Kidney (tissue), 14 donors: Measurements from ENCODE around the gene WDR4. TPM values are rescaled to one million over a fixed set of nuclear protein-coding genes. Genes with fewer than 3 reads are reported as not detected.

Experiments used
- DNase-seq, 5 donors: peaks; one replicate each; pipeline ENCODE4 v3.0.0-alpha.2; 2013 to 2020
- FAIRE-seq: peaks from 2 replicates; lab custom pipeline; 2012; peaks lifted over from hg19 to GRCh38; lab: Jason Lieb, UNC
- H3K27ac ChIP-seq, 2 donors: one replicate each; pipeline ENCODE4 v1.7.0; 2013; ENCODE audit warnings: low read depth in 2 of 2, low read length in 2 of 2, inconsistent platforms in 1 of 2
- H3K27me3 ChIP-seq: one replicate; pipeline ENCODE4 v1.7.1; 2013; ENCODE audit warnings: low read length, inconsistent platforms; ENCODE audit not compliant: control insufficient read depth, insufficient read depth
- H3K36me3 ChIP-seq, 3 donors: one replicate each; pipeline versions ENCODE4 v1.7.0 to v1.7.1; 2013; ENCODE audit warnings: low read length in 3 of 3, control low read depth in 1 of 3, inconsistent platforms in 1 of 3; ENCODE audit not compliant: insufficient read depth in 3 of 3, control insufficient read depth in 2 of 3
- H3K4me1 ChIP-seq, 3 donors: one replicate each; pipeline versions ENCODE4 v1.7.0 to v1.7.1; 2013; ENCODE audit warnings: low read length in 3 of 3, inconsistent platforms in 1 of 3, low read depth in 1 of 3; ENCODE audit not compliant: control insufficient read depth in 2 of 3, insufficient read depth in 2 of 3
- H3K4me3 ChIP-seq, 3 donors: one replicate each; pipeline versions ENCODE4 v1.7.0 to v1.8.1; 2013; ENCODE audit warnings: low read length in 3 of 3, control low read depth in 1 of 3, inconsistent platforms in 1 of 3
- H3K9ac ChIP-seq, 3 donors: one replicate each; pipeline versions ENCODE4 v1.7.0 to v1.7.1; 2013; ENCODE audit warnings: low read length in 3 of 3, control low read depth in 1 of 3, inconsistent platforms in 1 of 3
- H3K9me3 ChIP-seq, 3 donors: one replicate each; pipeline versions ENCODE4 v1.7.0 to v1.7.1; 2013; ENCODE audit warnings: low read length in 3 of 3, control low read depth in 1 of 3, inconsistent platforms in 1 of 3; ENCODE audit not compliant: control insufficient read depth in 2 of 3, insufficient read depth in 1 of 3
- CTCF ChIP-seq: IDR thresholded peaks from 3 replicates; pipeline ENCODE4 v1.5.1; 2012; ENCODE audit warnings: mild to moderate bottlenecking, moderate library complexity, borderline replicate concordance; ENCODE audit not compliant: insufficient read depth; ENCODE audit errors: extremely low read depth
- intact Hi-C: fragments of 100-400 bp; cut with DNase I; formaldehyde crosslinking; loops from one replicate; pipeline ENCODE4 v1.11.1; 2022
- polyA plus RNA-seq: library from polyadenylated mRNA; stranded (reverse); fragments of 350-450 nt; fragmentation: Illumina TruSeq; extraction: RNeasy Lipid Tissue Mini Kit (QIAGEN cat#74804); gene quantifications from one replicate; pipeline ENCODE4 v1.2.3, GENCODE V29; 2014; ENCODE audit warnings: low read depth, low replicate concordance; ENCODE audit not compliant: insufficient read depth
- total RNA-seq: library from RNA; stranded (reverse); fragmentation: NEBNext Ultra II Directional; extraction: Animal tissue kit (Norgen Biotek cat#: 25700); gene quantifications from one replicate; pipeline ENCODE4 v1.2.1, GENCODE V29; 2021
- donor health status: control.
- donor health status: control.
- donor health status: control.
- donor health status: control.
- donor health status: control.
- donor health status: DM: yes; HTN: yes; CAD: no.
- donor health status: Normal renal cell carcinoma (clear cell type).

The WDR4 gene
- total and polyA plus RNA-seq, 2 donors from 2014 or later, result 4.8 to 20.4 TPM

DNA sequence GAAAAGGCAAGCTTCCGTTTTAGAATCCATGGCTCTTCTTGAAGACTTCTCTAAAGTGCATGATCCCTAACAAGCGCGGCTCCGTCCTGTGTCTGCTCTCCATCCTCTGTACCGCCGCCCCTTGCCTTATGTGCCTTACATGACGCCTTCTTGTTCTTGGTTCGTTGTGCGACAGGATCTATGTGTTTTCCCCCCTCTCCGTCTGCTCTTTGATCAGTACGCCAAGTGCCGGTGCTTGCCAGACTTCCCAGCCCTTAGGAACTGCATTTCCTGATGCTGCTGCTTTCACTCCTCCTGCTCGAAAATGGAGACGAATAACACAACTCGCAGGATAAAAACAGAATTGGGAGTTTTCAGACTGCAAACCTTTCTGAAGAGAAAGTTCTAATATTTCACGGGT is 26.9 kb upstream of the WDR4 start:
- Histone ChIP-seq H3K4me3 (no peak overlapping the region), H3K27ac (no peak overlapping the region), H3K27me3 (no peaks in the 10 kb centered on the region), H3K36me3 (peaks cover 8 to 33% (median 29%) of the 10 kb centered on the region in 3 donors), H3K9ac (no peak overlapping the region), H3K9me3 (no peaks in the 10 kb centered on the region), H3K4me1 (no peaks in the 10 kb centered on the region)
- FAIRE-seq (no peak), DNase-seq (no peak)
- intact Hi-C loops, result no loop called here
- TF ChIP-seq CTCF, result no peak

- Histone ChIP-seq H3K4me3 (no peak overlapping the region), H3K36me3 (peaks cover 7 to 35% (median 29%) of the 10 kb centered on the region in 3 donors), H3K4me1 (no peaks in the 10 kb centered on the region), H3K27me3 (no peaks in the 10 kb centered on the region), H3K9me3 (no peaks in the 10 kb centered on the region), H3K9ac (no peak overlapping the region), H3K27ac (no peak overlapping the region)
- TF ChIP-seq CTCF, result no peak
- DNase-seq, result no peak
- FAIRE-seq, result no peak
- intact Hi-C loops, result no loop called here
Measured at GRCh38 chr21:42905195-42905594, 25.9 kb upstream of the WDR4 start.

- TF ChIP-seq CTCF, result no peak
- H3K9me3 ChIP-seq, result no peaks in the 10 kb centered on the region
- intact Hi-C loops, result no loop called here
- no peak for DNase-seq
- H3K4me3 ChIP-seq, result no peak overlapping the region
- no peak for FAIRE-seq
- peaks cover 6 to 30% (median 25%) of the 10 kb centered on the region in 3 donors for H3K36me3 ChIP-seq
- no peak overlapping the region for H3K27ac ChIP-seq
- no peak overlapping the region for H3K9ac ChIP-seq
- H3K27me3 ChIP-seq, result no peaks in the 10 kb centered on the region
- H3K4me1 ChIP-seq, result no peaks in the 10 kb centered on the region
Measured at GRCh38 chr21:42903817-42904216, 24.5 kb upstream of the WDR4 start.

DNA sequence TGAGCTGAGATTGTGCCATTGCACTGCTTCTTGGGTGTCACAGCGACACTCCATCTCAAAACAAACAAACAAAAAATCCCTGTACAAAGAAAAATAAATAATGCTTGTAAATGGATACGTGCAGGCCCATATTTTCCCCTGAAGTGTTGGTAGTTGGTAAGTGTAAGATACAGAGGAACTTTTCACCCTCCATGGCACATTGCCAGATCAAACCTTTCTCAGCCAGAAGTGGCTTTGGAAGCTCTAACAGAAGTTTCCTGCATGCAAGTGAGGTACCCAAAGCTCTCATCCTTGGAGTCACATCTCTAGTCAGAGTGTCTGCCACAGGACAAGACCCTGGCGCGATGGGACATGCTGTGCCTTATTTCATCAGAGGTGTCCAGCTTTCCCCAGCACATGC is 21.1 kb upstream of the WDR4 start:
- intact Hi-C loops, result no loop called here
- no peak for TF ChIP-seq CTCF
- Histone ChIP-seq H3K36me3 (peaks cover 4 to 27% (median 26%) of the 10 kb centered on the region in 3 donors), H3K9me3 (no peaks in the 10 kb centered on the region), H3K9ac (no peak overlapping the region), H3K27me3 (no peaks in the 10 kb centered on the region), H3K27ac (no peak overlapping the region), H3K4me1 (peaks cover 0 to 2% (median 0%) of the 10 kb centered on the region in 3 donors), H3K4me3 (no peak overlapping the region)
- FAIRE-seq (no peak), DNase-seq (no peak)
